Ishikawa (cell line): Measurements from ENCODE around the gene ZNF14.

Source experiments
- CEBPB ChIP-seq: IDR thresholded peaks from 2 replicates; pipeline ENCODE4 v1.6.1; 2012
- CREB1 ChIP-seq: IDR thresholded peaks from 2 replicates; pipeline ENCODE4 v1.6.1; 2012; ENCODE audit warnings: low read depth
- EGR1 ChIP-seq: IDR thresholded peaks from 2 replicates; pipeline ENCODE4 v1.6.1; 2012
- EP300 ChIP-seq: IDR thresholded peaks from 2 replicates; pipeline ENCODE4 v1.6.1; 2012; ENCODE audit warnings: borderline replicate concordance
- FOXM1 ChIP-seq: IDR thresholded peaks from 2 replicates; pipeline ENCODE4 v1.6.1; 2012; ENCODE audit warnings: low read depth, borderline replicate concordance
- MAX ChIP-seq: IDR thresholded peaks from 2 replicates; pipeline ENCODE4 v1.6.1; 2012
- NFIC ChIP-seq: IDR thresholded peaks from 2 replicates; pipeline ENCODE4 v1.6.1; 2012
- RAD21 ChIP-seq: IDR thresholded peaks from 2 replicates; pipeline ENCODE4 v1.6.1; 2012; ENCODE audit warnings: low read depth
- REST ChIP-seq: IDR thresholded peaks from 2 replicates; pipeline ENCODE4 v1.6.1; 2012; ENCODE audit warnings: low read depth, mild to moderate bottlenecking
- TAF1 ChIP-seq: IDR thresholded peaks from 2 replicates; pipeline ENCODE4 v1.6.1; 2012; ENCODE audit warnings: low read depth, mild to moderate bottlenecking
- TCF12 ChIP-seq: IDR thresholded peaks from 2 replicates; pipeline ENCODE4 v1.6.1; 2012; ENCODE audit warnings: low read depth
- TEAD4 ChIP-seq: IDR thresholded peaks from 2 replicates; pipeline ENCODE4 v1.6.1; 2012
- USF1 ChIP-seq: IDR thresholded peaks from 2 replicates; pipeline ENCODE4 v1.6.1; 2012
- YY1 ChIP-seq: IDR thresholded peaks from 2 replicates; pipeline ENCODE4 v1.6.1; 2012; ENCODE audit warnings: low read depth
- ZBTB7A ChIP-seq: IDR thresholded peaks from 2 replicates; pipeline ENCODE4 v1.6.1; 2012; ENCODE audit warnings: low read depth

The ZNF14 gene

GRCh38 chr19:19732579-19733501 is at the start of gene ZNF14:
ZNF14 (minus strand) TSS chr19:19733112; CDS start chr19:19732958, 154 bp downstream.
- peak; percentile 79 for TF ChIP-seq MAX
- TF ChIP-seq TCF12, result no peak
- TF ChIP-seq TAF1, result peak; percentile 88
- TF ChIP-seq ZBTB7A, result no peak; the same call in 1 of the 2 replicates
- TF ChIP-seq NFIC, result no peak
- 0 out of 2 replicates have a peak, but pooled peaks have one; percentile 3 for TF ChIP-seq EGR1
- TF ChIP-seq RAD21, result no peak
- TF ChIP-seq YY1, result peak; percentile 90
- TF ChIP-seq FOXM1, result no peak
- TF ChIP-seq USF1, result no peak
- peak; percentile 93 for TF ChIP-seq CEBPB
- no peak for TF ChIP-seq EP300
- no peak for TF ChIP-seq REST
- TF ChIP-seq TEAD4, result peak; percentile 8; the same call in 1 of the 2 replicates
- TF ChIP-seq CREB1, result 0 out of 2 replicates have a peak, but pooled peaks have one; percentile 15

GRCh38 chr19:19778666-19779065 is 45.8 kb upstream of the ZNF14 start:
- no peak for TF ChIP-seq REST
- TF ChIP-seq RAD21, result no peak
- no peak for TF ChIP-seq EGR1

GRCh38 chr19:19777692-19778091 is 44.8 kb upstream of the ZNF14 start:
- TF ChIP-seq CEBPB, result no peak
- no peak for TF ChIP-seq TAF1
- no peak for TF ChIP-seq TEAD4
- TF ChIP-seq USF1, result no peak
- no peak for TF ChIP-seq MAX
- no peak for TF ChIP-seq EP300
- no peak for TF ChIP-seq EGR1
- TF ChIP-seq RAD21, result no peak
- TF ChIP-seq CREB1, result no peak
- no peak for TF ChIP-seq NFIC
- TF ChIP-seq TCF12, result no peak

GRCh38 chr19:19776206-19777008 is 43.5 kb upstream of the ZNF14 start:
- TF ChIP-seq TEAD4, result no peak; the same call in 1 of the 2 replicates
- TF ChIP-seq FOXM1, result no peak
- peak; percentile 62; the same call in 1 of the 2 replicates for TF ChIP-seq TCF12
- peak; percentile 7; the same call in 1 of the 2 replicates for TF ChIP-seq CEBPB
- no peak; the same call in 1 of the 2 replicates for TF ChIP-seq EGR1
- TF ChIP-seq RAD21, result no peak
- TF ChIP-seq ZBTB7A, result no peak
- TF ChIP-seq EP300, result no peak; the same call in 1 of the 2 replicates
- TF ChIP-seq REST, result no peak
- peak; percentile 81 for TF ChIP-seq CREB1
- peak; percentile 90 for TF ChIP-seq MAX
- no peak for TF ChIP-seq NFIC
- peak; percentile 14 for TF ChIP-seq USF1
- peak; percentile 90 for TF ChIP-seq YY1
- peak; percentile 65 for TF ChIP-seq TAF1
